Raji (cell line): Measurements from ENCODE around the gene MYL7.

Experiments used
- POLR2A ChIP-seq: IDR thresholded peaks from 2 replicates; pipeline ENCODE4 v1.6.1; 2011; ENCODE audit warnings: low read depth, low read length, control low read depth; ENCODE audit not compliant: insufficient read depth

MYL7 gene

DNA sequence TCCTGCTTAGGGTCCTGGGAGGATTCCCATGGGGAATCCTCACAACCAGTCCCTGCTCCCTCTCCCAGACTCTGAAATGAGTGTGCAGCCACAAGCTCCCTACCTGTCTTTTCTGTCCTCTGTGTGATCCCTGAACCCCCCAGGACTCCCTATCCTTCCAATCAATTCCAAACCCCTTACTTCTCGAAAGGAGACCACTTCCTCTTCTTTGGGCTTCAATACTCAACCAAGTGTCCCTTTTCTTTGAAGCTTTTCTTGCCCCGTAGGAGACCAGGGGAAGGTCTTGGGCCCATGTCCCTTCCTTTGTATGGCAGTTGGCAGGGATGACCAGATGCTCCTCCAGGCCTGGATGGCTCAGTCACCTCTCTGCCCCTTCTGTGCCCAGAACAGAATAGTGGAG lies 35.3 kb downstream of the MYL7 start:
- no peak for TF ChIP-seq POLR2A

DNA sequence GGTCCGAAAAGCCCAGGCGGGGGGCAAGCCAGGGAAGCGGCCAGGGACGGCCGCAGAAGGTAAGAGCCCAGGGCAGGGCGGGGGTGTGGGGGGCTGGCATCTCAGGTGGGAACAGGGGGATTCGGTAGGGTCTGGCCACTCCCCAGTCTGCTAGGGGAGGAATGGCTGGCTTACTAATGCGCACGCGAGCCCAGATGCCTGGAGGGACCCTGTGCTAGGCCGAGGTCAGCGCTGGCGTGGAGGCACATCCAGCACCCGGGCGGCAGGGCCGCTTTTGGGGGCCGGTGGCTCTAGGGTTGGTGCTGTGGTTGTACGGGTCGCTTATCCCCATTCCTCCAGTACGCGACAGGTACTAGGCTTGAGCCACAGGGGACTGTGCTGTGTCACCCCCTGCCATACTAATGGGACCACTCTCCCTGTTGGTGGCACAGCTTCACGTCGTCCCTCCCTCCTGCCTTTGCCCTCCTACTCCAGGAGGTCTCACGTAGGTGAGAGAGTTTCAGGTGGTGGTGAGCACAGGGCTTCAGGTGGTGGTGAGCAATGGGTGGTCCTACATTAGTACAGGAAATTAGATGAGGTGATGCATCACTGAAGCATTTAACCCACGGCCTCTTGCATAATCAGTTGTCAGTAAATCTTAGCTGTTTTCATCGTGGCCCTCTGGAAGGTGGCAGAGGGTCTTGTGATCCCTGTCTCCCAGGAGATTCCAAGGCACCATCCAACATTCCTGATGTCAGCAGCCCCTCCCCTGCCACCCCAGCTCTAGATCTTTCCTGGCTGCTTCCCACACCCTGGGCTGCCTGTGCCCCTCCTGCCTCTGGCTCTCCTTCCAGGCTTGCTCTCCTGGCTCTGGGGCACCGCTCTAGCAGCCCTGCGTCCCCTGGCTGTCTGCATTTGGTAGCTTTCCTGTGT lies 36.0 kb downstream of the MYL7 start:
- no peak for TF ChIP-seq POLR2A

DNA sequence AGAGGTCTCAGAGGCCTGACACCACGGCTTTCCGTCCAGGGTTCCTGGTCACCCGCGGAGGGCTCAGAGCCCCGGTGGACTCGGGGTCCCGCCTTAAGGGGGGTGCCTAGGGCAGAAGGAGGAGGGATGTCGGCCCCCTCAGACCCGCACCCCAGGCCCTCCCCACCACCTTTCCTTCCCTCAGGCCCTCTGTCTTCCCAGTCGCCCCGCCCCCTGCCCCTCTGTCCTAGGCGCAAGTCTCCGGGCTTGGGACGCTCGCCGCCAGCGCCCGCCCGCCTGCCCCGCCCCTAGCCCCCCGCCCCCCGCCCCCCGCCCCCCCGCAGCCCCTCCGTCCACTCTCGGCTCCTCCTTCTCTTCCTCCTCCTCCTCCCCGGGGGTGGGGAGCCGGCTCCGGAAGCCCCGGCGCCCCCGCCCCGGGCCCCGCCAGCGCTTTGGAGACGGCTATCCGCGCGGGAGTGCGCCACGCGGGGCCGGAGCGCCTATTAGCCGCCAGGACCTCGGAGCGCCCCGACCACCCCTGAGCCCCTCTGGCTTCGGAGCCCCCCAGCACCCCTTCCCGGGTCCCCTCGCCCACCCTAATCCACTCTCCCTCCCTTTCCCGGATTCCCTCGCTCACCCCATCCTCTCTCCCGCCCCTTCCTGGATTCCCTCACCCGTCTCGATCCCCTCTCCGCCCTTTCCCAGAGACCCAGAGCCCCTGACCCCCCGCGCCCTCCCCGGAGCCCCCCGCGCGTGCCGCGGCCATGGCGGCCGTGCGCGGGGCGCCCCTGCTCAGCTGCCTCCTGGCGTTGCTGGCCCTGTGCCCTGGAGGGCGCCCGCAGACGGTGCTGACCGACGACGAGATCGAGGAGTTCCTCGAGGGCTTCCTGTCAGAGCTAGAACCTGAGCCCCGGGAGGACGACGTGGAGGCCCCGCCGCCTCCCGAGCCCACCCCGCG lies 36.9 kb downstream of the MYL7 start, which contains the start of gene AEBP1:
Gene AEBP1, plus strand, starts transcription at position 423 of the 937 bp plus-strand sequence. Its CDS starts 321 bp downstream, at position 744.
- TF ChIP-seq POLR2A: no peak

DNA sequence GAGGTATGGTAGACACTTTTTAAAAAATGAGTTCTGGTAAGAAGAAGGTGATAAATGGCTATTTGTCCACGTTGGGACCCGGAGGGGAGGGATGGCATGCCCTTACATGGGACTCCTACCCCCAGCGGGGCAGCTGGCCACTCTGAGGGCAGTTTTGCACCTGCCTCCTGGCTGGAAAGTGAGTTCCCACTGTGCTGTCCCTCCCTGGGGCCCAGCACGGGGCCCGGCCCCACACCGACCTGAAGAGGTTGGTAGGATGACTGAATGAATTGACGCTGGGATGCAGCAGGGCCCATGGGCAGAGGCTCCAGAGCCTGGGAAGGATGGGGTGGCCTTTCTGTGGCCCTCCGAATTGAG lies 37.6 kb downstream of the MYL7 start:
- TF ChIP-seq POLR2A: no peak

DNA sequence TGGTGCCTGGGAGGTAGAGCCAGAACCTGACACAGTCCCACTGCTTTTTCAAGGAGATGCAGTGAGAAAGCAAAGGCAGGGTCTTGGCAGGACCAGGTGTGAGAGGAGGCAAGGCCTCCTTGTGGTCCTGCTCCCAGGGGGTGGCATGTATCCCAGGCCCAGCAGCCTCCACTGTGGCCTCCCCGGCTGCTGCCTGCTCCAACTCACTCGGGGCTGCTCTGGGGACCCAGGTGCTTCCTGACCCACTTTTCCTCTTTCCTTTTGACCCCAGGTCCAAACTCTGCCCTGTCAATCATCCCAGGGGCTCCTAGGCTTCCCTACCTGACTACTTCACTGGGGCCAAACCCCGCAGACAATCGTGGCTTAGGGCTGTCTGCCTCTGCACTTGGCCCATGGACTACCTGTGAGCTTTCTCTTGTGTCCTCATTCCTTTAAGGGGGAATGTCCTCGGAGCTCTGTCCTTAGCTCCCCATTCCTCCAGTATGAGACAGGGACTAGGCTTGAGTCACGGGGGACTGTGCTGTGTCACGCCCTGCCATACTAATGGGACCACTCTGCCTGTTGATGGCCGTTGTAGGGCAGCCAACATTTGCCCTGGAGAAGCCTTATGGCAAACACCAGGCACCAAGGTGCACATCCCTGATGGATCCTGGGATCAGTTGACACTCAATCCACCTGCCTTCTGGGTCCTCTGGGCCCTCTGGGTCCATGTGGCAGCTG lies 38.1 kb downstream of the MYL7 start:
- TF ChIP-seq POLR2A: no peak

DNA sequence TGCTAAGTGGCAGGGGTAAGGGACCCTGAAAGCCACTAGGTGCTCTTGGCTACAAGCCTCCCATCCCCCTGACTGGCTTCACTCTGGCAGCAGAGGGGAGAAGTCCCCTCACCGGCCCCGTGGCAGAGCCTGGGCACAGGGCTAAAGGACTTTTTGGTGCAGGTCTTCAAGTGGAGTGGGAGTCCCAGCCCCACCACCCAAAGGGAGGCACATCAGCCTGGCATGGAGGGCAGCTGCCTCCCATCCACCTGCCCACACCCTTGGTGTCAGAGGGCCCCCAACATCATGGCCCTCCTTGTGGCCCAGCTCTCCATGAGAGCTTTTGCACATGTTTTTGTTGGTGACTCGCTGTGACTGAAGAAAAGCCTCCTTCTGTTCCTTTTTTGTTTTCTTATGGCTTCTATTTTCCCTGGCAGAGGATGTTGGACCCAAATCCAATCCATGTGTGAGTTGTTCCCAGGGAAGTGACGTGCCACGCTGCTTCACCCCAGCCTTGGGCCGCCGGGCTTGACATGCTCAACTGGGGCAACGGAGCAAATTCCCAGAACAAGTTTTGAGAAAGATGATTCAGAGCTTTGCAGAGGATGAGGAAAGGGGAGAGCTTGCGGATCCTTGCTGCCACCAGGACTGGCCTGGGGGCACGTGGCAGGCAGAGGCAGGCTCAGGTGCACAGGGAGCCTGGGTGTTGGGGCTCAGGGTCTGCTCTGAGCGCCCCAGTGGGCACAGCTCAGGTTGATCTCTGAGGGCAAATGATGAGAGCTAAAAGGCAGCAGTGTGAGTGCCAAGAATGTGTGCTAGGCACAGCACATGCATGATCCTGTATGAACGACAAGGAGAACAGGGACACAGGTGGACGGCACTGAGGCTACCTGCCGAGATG lies 38.9 kb downstream of the MYL7 start:
- TF ChIP-seq POLR2A: no peak

DNA sequence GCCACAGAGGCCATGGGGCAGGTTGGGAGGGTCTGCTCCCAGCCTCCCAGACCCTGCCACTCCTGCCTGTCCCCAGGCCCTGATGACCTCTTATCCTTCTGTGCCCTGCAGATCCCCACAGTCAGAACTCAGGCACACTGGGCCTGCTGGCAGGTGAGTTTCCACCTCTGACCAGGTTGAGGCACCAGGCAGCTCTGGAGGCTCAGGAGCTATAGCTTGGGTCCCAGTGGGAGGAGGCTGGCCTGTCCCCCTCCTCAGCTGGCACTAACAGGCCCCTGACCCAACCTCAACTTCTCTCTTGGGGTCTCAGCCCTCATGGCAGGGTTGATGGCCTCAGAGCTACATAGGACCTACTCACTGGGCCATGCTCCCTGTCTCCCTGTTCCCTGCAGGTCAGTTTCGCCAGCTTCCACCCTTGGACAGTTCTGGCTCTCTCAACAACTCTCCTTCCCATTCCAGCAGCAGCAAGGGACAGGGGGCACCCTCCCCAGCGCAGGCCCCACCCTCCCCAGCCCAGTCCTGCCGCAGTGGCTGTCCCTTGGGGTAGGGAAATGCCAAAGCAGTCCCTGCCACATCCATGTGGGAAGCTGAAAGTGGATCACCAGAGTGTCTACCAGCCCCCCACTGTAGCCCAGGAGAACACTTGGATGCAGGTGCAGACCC lies 39.7 kb downstream of the MYL7 start:
- no peak for TF ChIP-seq POLR2A

DNA sequence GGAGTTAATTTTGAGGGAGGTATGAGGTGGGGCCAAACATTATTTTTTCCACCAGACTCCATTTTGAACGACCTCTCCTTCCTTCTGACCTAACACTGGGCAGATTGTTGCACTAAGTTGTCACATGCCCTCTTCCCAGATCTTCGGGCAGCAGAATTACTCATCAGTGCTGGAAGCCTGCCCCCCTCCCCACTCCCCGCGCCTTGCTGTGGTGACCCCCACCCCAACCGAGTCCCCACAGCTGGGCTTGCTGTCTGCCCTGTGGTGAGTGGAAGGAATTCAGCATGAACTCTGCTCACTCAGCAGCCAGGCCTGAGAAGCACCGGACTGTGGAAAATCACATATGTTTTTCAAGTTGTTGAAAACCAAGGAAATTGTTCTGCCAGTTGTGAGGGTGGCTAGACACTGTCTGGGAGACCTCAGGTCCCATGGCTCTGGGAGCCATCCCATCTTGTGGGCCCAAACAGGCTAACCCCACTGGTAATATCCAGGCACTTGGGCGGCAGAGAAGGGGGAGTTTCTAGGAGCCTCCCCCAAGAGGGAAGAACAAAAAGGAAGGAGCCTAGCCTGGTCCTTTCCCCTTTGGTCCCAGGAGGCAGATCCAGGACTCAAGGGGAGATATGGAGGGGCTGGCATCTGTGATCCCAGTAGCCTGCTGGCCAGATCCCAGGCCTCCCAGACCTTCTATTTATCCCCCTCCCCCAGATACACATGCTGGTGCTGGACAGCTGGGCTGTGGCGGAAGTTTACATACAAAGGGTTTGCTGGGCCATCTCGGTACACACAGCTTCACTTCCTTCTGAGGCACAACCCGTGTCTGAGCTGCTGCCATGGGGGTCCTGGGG lies 40.5 kb downstream of the MYL7 start:
- 0 out of 2 replicates have a peak, but pooled peaks have one; percentile 18 for TF ChIP-seq POLR2A

DNA sequence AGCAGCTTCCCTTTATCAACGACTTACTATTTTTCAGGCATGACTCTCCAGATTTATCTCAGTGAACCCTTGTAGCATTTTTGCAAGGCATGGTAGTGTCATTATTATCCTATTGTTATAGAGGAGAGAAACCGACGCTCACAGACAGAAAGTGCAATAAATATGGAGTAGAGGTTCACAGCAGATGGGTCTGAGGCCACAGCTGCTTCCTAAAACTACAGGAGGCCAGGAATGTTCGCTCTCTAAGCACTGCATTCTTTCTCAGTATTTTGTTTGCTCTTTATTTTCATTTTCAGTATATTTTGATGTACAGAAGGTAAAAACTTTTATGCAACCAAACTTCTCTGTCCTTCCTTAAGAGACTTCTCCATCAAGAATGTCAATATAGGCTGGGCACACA lies 41.5 kb downstream of the MYL7 start:
- TF ChIP-seq POLR2A: no peak

DNA sequence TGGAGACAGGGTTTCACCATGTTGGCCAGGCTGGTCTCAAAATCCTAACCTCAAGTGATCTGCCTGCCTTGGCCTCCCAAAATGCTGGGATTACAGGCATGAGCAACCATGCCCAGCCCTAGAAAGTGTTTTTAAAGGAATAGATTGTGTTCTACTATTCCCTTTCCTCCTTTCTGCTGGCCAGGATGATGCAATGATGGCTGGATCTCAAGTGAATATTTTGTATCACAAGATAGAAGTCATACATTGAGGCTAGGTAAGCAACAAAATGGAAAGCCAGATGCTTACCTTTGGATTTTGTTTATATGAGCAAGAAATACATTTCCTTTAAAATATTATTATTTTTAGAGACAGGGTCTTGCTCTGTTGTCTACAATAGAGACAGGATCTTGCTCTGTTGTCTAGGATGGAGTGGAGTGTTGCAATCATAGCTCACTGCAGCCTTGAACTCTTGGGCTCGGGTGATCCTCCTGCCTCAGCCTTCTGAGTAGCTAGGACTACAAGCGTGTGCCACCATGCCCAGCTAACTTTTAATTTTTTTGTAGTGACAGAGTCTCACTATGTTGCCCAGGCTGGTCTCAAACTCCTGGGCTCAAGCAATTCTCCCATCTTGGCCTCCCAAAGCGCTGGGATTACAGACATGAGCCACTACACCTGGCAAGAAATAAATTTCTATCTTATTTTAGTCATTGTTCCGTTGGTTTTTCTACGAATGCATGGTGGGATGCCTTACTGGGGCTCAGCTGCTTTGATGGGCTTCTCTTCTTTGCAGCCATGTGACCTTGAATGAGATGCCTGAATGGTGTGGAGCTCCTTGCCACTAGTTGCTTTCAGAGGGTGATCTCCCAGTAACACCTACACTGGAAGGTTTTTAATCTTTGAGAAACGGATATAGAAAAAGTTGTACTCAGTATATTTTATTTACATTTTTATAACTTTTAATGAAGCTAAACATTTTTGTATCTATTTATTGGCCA lies 42.8 kb downstream of the MYL7 start:
- no peak for TF ChIP-seq POLR2A

DNA sequence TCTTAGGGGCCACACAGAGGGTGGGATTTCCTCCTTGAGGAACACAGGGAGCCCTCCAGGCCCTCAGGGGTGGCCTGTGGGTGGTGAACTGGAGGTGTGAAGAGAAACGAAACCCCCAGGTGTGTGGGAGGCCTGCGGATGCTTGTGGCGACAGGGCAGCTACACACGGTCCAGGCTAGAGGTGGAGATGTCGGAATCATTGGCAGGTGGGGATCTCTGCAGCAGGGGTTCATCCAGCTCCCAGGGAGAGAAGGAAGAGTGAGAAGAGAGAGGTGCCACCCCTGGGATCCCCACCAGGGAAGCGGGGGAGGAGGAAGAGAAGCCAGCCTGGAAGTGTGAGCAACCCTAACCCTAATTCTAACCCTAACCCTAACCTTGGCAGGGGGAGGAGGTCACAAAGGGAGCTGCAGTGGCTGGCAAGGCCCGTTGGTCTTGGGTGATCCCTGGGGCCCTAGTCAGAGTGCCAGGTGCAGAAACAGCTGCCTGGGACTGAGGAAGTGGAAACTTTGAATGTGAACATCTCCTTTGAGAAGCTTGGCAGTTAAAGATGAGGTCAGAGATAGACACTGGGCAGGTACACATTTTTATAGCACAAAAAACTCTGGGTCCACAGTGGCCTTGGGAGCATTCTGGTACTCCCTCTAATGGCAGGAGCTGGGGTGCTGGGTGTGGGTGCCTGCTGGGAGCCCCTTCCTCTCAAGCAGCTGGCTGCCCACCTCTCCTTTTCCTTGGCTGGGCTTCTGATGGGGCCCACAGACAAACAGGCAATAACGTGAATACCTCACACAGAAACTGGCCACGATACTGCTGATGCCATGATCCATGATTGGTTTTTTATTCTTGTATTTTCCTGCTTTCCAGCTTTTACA lies 43.8 kb downstream of the MYL7 start:
- peak; percentile 48; the same call in 1 of the 2 replicates for TF ChIP-seq POLR2A
